Measurements from ENCODE around the gene EIF2A. TPM values are rescaled to one million over a fixed set of nuclear protein-coding genes. Genes with fewer than 3 reads are reported as not detected.
A peak's percentile ranks its signal among the peaks of the same experiment; 100 is the strongest.
"Not testable (repeated sequence)": the region's sequence is repeated elsewhere in the genome, so short reads cannot be mapped to it uniquely, and the experiment has no call there.

EIF2A gene
- total RNA-seq, 1 donor from 2014 or later, result 65.4 TPM

DNA sequence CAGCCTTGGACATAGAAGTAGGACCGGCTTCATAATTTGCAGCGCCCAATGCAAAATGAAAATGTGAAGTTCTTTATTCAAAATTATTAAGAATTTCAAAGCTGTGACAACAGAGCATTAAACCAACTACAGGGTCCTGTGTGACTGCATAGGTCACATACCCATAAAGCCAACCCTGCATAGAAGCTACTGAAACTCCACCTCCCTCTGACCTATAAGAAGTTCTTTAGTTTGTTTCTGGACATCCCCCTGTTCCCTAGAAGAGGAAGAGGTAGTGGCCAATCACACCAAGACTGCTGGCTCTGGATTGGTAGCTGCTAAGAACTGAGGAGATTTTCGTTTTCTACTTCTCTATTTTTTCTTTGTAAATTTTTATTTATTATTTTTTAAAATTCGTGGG, 47.6 kb downstream of the EIF2A start:
- no peak for DNase-seq (ENCODE audit: low spot score)
- intact Hi-C loops (cut with DNase I), result no loop called here

DNA sequence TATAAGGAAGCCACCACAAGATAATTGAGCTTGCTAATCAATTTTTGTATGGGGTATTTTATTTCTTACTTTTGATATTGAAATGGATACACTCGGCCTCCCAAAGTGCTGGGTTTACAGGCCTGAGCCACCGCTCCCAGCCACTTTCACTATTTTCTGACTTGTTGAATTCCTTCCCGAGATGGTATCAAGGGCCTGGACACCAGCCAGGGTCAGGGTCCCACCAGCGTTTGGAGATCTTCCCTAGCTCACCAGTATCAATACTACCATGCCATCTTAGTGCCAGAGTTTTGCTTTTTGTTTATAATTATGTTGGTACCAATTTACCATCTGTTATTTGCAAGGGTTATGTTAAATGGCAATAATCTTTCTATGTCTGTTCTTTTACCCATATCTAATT, 51.1 kb downstream of the EIF2A start:
- DNase-seq (ENCODE audit: low spot score), result no peak
- intact Hi-C loops (cut with DNase I), result no loop called here

DNA sequence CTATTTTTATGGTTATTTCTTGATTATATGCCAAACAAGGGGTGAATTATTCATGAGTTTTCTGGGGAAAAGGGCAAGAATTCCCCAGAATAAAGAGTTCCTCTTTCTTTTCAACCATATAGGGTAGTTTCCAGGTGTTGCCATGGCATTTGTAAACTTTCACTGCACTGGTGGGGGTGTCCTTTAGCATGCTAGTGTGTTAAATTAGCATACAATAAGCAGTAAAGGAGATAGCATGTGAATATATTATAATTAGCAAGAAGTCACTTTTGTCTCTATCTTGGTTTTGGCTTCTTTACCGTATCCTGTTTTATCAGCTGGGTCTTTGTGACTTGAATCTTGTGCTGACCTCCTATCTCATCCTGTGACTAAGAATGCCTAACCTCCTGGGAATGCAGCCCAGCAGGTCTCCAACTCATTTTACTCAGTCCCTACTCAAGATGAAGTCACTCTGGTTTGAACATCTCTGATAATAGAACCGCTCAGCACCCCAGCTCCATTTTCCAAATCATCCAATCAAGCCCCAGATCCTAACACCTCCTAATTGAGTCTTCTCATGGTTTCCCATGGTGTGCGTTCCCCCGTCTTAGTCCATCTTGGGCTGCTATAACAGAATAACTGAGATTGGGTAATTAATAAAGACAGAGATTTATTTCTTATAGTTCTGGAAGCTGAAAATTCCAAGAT, 53.2 kb downstream of the EIF2A start:
- no peak for DNase-seq (ENCODE audit: low spot score)
- intact Hi-C loops (cut with DNase I), result loop anchor here (5.0 kb wide), 1 partner anchor 163 kb away; the partner anchor contains the start of gene SIAH2

DNA sequence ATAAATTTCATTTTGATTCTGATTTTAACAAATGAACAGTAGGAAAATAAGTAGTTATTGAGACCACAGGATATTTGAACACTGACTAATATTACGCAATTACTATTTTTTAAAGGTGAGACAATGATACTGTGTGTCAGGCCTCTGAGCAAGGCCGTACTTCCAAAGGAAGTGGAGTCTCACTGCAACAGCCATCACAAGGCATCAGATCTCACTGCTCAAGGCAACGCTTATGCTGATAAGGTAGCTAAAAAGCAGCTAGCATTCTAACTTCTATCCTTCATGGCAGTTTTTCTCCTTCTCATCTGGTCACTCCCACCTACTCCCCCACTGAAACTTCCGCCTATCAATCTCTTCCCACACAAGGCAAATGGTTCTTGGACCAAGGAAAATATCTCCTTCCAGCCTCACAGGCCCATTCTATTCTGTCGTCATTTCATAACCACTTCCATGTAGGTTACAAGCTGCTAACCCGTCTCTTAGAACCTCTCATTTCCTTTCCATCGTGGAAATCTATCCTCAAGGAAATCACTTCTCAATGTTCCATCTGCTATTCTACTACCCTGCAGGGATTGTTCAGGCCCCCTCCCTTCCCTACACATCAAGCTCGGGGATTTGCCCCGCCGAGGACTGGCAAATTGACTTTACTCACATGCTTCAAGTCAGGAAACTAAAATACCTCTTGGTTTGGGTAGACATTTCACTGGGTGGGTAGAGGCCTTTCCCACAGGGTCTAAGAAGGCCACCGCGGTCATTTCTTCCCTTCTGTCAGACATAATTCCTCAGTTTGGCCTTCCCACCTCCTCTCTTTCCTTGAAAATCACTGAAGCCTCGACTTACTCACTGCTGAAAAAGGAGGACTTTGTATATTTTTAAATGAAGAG, 54.3 kb downstream of the EIF2A start:
- intact Hi-C loops (cut with DNase I), result loop anchor here (5.0 kb wide), 1 partner anchor 161 kb away; the partner anchor contains the start of gene SIAH2
- DNase-seq (ENCODE audit: low spot score), result not testable (repeated sequence)

DNA sequence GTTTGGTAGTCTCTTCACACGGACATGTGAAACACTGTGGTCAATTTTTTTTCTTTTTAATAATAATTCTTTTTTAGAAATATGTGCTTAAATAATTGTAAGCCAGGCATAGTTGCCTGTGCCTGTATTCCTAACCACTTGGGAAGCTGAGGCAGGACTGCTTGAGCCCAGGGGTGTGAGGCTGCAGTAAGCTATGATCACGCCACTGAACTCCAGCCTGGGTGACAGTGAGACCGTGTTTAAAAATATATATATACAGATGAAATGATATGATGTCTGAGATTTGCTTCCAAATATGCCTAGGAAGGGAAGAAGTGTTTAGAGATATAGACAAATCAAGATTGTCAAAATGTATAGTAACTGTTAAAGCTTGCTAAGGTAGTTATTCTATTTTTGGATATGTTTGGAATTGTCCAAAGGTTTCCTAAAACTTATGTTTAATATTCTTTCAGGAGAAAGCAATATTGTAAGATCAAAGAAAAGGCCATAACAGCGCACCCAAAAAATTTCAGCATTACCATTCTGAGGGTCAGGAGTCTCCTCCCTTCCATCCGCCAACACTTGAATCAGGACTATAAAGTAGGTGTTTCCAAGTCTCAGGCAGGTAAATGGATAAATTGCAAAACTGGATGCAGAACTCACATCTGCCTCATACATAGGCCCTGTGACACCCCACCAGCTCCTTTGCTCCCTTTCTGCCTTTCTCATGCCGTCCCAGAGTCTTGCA, 56.0 kb downstream of the EIF2A start:
- DNase-seq (ENCODE audit: low spot score), result no peak
- intact Hi-C loops (cut with DNase I), result loop anchor here (1.0 to 5.0 kb wide), 2 partner anchors 56 to 160 kb away; partner anchors contain the start of genes EIF2A, SERP1 and SIAH2

DNA sequence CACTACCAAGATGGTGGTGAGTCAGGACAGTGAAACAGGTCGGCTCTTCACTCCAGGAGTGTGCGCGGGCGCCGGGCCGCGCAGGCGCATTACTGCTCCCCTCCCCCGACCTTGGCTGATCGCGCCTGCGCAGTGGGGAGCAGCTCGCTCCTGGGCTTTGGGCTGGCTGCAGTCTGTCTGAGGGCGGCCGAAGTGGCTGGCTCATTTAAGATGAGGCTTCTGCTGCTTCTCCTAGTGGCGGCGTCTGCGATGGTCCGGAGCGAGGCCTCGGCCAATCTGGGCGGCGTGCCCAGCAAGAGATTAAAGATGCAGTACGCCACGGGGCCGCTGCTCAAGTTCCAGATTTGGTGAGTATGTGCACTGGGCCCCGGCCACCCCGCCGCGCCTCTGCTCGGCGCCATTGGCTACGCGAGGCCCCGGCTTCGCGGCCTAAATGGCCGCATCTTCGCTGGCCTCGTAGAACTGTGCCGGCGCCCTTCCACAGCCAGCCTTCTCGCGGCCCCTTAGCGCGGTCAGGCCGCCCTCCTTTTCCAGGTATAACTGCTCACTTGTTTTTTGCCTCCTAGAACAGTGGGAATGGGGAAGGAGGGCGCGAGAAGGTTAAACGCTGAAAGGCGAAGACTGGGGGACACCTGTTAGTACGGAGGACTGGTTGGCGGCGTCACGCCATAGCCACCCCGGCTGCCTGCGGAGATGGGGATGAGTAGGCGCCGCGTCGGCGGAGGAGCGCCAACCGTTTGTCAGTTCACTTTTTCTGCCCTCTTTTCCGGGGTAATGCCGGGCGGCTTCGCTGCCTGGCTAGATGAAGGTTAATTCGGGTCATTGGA, 56.8 kb downstream of the EIF2A start, which contains the start of gene SELENOT:
Gene SELENOT, plus strand, starts transcription at position 169 of the 827 bp plus-strand sequence. Its CDS starts 42 bp downstream, at position 211.
- DNase-seq (ENCODE audit: low spot score), result peak; percentile 98
- intact Hi-C loops (cut with DNase I), result loop anchor here (1.0 to 5.0 kb wide), 2 partner anchors 57 to 159 kb away; partner anchors contain the start of genes EIF2A, SERP1 and SIAH2

DNA sequence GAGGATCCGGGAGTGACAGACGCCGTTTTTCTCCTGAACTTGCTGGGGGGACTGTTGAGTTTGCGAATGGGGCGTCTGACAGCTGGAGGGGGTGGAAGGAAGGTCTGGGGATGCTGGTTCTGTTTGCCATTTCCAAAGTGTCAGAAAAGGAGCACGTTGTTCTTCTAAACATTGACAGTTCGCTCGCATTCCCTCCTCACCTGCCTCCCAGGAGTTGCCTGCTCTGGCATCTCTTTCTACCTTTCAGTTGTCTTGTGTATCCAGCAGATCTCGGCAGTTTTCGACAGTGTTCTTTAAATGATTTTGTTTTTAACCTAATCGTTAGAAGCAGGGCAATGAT, 57.4 kb downstream of the EIF2A start:
- intact Hi-C loops (cut with DNase I), result loop anchor here (1.0 to 5.0 kb wide), 2 partner anchors 58 to 158 kb away; partner anchors contain the start of genes EIF2A, SERP1 and SIAH2

DNA sequence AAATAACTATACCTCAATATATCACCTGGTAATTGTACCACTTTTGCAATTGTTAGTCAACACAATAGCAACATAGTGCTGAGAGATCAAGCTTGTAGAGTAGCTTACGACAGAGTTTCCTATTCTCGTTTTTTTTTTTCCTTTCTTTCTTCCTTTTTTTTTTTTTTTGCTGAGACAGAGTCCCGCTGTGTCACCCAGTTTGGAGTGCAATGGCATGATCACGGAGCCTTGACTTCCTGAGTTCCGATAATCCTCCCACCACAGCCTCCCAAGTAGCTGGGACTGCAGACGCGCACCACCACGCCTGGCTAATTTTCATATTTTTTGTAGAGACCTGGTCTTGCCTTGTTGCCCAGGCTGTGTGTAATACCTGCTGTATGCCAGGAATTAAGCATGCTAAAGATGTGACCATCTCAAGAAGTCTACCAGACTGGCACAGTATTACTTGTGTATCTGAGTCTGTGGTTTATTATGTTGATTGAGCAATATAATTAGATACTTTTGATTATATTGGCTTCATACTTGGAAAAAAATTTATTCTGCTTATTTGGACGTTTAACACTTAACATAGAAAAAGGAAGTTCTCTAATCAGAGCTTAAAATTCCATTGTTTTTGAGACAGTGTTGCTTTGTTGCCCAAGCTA, 59.5 kb downstream of the EIF2A start:
- intact Hi-C loops (cut with DNase I), result no loop called here
- DNase-seq (ENCODE audit: low spot score), result no peak

More for the DNA sequence above, 57.4 kb downstream of the EIF2A start:
- DNase-seq (ENCODE audit: low spot score), result no peak

DNA sequence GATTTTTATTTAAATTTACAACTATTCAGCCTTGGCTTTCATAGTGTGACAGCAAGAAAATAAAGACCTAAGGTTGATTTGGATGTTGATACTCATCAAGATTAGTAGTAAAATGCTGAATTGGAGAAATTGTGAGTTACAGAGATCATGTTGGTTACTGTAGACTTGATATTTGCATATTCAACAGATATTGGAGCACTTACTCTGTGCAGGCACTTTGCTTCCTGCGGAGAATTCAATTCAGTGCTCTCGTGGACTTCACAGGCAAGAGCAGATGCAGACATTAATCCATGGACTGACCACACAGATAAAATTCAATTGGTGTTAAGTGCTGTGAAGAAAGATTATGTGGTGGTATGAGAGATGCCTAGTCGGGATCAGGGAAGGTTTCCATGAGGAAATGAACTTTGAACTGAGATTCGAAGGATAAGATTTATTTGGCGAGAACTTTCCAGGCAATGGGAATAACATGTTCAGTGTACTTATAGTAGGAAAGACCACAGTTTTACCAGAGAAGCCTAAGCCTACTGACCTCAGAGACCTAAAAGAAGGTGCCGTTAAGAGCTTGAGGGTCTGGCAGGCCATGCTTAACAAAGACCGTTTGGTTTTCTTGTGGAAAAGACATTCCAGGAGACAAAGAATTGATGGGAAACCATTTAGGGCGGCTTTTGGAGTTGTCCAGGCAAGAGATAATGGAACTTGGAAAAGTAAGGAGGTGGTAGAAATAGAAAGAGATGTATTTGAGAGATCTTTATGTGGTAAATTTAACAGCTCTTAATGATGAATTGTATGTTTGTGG, 60.9 kb downstream of the EIF2A start:
- DNase-seq (ENCODE audit: low spot score), result no peak
- intact Hi-C loops (cut with DNase I), result no loop called here

DNA sequence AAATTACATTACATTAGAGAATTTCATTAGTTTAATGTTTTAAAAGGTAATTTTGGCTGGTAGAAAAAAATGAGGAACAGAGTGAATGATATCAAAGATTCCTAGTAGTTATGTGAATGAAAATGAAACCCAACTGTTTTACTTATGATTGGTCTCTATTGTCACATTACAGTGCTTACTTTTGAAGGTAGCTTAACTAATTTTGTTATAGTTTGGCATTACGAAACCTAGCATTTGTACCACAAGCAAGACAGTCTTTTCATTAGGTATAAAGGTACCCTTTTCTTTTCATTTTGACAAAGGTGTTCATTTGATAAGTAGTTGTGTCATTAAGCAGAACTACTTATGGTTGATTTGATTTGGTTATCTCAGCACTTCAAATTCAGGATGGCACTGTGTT, 63.4 kb downstream of the EIF2A start:
- intact Hi-C loops (cut with DNase I), result no loop called here
- no peak for DNase-seq (ENCODE audit: low spot score)

DNA sequence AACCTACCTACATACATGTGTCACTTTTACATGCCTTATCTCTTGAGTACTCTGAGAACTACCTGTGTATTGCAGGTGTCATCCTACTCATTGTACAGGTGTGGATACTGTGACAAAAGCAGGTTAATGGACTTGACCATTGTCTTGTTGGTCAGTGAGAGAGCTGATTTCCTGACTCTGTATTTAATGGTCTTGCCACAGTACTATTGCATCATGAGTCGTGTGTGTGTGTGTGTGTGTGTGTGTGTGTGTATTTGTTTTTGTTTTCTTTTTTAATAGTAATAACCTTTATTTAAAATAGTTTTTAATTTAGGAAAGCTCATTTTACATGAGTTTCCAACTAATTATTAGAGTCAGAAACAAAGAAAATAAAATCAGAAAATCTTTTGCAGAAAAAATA, 64.2 kb downstream of the EIF2A start:
- no peak for DNase-seq (ENCODE audit: low spot score)
- intact Hi-C loops (cut with DNase I), result no loop called here

DNA sequence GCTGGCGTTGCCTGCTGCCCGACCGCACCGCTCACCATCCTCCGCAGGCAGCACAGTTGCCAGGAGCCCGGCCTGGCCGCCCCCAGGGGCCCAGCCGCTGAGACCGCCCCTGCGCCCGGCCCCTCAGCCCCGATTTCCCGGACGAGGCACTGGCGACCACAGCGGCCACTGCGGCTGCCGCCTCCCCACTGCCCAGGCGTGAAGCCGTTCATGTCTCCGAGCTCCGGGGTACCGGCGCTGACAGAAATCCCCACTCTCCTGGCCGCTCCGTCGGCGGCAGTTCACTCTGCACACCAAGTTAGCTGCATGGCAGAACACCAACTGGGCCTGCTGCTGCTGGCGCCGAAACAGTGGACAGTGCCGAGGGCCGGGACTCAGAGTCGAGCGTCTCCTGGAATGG, 65.1 kb downstream of the EIF2A start:
- DNase-seq (ENCODE audit: low spot score), result no peak
- intact Hi-C loops (cut with DNase I), result no loop called here

DNA sequence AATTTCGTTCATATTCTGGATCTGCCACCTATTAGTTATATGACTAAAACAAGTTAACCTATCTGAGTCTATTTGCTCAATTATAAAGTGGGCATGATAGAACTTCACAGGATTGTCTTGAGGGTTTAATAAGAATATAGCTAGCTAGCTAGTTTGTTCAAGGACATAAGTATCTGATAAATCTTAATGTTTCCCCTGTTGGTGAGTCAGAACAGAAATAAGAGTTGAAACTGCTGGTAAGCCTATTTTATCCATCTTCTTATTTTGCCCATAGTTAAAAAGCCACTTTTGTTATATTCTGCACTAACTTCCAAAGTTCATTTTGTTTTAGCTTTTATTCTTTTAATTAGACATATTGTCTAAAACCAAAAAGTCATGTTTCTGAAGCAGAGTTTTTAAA, 65.9 kb downstream of the EIF2A start:
- intact Hi-C loops (cut with DNase I), result no loop called here
- no peak for DNase-seq (ENCODE audit: low spot score)

DNA sequence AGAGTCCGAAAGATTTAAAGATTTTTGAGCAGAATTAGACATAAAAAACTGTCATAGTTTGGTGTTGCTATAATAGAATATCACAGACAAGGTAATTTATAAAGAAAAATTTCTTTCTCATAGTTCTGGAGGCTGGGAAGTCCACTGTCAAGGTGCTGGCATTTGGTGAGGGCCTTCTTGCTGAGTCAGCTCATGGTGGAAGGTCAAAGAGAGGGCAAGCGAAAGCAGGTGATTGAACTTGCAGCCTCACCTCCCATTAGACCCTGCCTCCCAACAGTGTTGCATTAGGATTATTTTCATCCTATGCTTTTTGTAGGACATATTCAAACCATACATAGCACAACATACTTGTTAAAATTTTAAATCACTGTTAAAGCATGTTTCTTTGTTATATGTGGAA, 66.4 kb downstream of the EIF2A start:
- DNase-seq (ENCODE audit: low spot score), result no peak
- intact Hi-C loops (cut with DNase I), result no loop called here

DNA sequence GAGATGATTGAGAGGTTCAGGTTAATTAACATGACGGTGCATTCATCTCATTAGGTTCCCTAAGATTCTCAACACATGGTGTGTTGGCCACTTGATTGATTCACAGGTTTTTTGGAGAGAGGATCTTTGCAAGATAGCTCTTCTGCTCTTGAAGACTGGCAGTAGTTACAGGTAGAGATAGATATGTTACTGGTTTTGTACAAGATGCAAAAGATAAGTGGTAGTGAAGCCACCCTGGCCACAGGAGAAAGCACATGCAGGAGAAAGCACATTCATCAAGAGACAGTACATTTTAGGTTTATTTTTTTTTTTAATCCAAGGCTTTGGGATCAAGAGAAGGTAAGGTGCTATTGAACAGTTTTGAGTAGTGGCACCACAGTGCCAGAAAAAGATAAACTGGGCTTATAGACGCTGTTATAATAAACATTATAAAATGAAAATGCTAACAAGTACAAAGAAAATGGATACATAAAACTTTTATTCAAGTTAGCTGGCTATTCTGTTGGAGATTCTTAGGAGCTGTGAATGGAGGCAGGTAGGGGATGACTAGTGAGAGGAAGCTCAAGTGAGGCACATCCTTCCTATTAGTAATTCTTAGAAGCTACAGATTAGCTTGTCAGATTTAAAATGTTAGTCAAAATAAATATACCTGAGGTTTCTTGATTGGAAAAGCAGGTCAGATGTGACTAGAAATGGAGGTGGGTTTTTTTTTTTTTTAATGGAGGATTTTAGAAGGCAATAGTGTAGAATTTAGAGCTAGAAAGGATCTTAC, 67.3 kb downstream of the EIF2A start:
- DNase-seq (ENCODE audit: low spot score), result no peak
- intact Hi-C loops (cut with DNase I), result no loop called here

DNA sequence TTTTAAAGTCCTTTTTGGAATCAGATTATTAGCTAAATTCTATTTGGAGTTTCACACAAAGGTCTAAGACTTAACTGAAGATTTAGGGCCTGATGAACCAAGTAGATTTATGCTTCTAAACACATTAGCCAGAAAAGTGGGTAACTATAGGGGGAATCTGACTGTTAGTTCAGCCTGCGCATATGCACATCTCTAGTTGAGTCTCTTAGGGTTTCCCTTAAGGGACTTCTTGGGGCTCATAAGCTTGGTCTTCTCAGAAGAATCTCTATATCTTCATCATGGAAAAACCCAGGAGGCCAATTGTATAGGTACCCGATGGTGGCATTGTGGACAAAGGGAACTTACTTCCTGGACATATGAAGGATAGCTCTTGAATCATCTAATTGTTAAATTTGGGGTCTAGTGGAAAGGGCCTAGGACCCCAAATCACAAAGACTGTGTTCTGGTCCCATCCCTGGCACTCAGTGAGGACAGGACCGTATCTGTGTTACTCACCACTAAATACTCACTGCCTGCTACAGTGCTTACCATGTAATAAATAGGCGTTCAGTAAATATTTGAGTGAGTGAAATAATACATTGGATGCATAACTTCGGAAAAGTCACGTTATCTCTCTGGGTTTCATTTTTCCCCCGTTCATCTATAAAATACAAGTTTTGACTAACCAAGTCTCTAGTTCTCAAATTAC, 73.6 kb downstream of the EIF2A start:
- no peak for DNase-seq (ENCODE audit: low spot score)
- intact Hi-C loops (cut with DNase I), result no loop called here
